ENCODE data around the gene SLC25A47.

DNA sequence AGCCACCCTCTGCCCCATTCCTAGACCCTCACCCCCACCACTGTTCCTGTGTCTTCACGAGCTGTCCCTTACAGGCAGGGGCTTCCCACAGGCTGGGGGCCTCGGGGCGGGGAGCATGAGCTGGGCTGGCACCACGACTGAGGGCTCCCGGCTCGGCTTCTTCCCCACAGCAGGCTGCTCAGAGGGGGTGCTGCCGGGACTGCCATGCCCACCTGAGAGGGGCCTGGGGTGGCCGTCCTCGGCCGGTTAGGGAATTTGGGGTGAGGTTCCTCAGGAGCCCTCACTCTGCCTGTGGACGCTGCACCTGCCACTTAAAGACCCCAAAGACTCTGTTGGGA, 6.8 kb downstream of the SLC25A47 start:
- no peak for TF ChIP-seq CEBPB (IDR thresholded peaks at IDR 0.05; ENCODE audit: low read depth, low read length)
- TF ChIP-seq, protein P1, sequence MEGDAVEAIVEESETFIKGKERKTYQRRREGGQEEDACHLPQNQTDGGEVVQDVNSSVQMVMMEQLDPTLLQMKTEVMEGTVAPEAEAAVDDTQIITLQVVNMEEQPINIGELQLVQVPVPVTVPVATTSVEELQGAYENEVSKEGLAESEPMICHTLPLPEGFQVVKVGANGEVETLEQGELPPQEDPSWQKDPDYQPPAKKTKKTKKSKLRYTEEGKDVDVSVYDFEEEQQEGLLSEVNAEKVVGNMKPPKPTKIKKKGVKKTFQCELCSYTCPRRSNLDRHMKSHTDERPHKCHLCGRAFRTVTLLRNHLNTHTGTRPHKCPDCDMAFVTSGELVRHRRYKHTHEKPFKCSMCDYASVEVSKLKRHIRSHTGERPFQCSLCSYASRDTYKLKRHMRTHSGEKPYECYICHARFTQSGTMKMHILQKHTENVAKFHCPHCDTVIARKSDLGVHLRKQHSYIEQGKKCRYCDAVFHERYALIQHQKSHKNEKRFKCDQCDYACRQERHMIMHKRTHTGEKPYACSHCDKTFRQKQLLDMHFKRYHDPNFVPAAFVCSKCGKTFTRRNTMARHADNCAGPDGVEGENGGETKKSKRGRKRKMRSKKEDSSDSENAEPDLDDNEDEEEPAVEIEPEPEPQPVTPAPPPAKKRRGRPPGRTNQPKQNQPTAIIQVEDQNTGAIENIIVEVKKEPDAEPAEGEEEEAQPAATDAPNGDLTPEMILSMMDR (conservative IDR thresholded peaks at IDR 0.05; ENCODE audit: low read depth, low read length), result no peak
